Measurements from ENCODE around the gene NPIPA8. TPM values are rescaled to one million over a fixed set of nuclear protein-coding genes. Genes with fewer than 3 reads are reported as not detected.
"Not testable (repeated sequence)": the region's sequence is repeated elsewhere in the genome, so short reads cannot be mapped to it uniquely, and the experiment has no call there.

Gene NPIPA8
- total RNA-seq, 5 donors from 2014 or later (not counting 1 experiment from before 2014, with no cell fraction given), result 0.36 to 2.2 (median 0.48) TPM; not detected in 1

- H3K36me3 ChIP-seq (ENCODE audit: control insufficient read depth in 2 of 2, extremely low read depth in 1 of 2, insufficient read depth in 1 of 2, low read length in 1 of 2); DNase-seq; ATAC-seq (replicated peaks in 1 of 4); H3K27ac Mint-ChIP-seq; H3K9me3 Mint-ChIP-seq; H3K27me3 Mint-ChIP-seq; H3K4me1 ChIP-seq (ENCODE audit: control insufficient read depth in 1 of 2, extremely low read depth in 1 of 2, insufficient read depth in 2 of 2, low read length in 2 of 2); H3K27me3 ChIP-seq (replicated peaks in 1 of 2; ENCODE audit: control insufficient read depth in 2 of 2, extremely low read depth in 1 of 2, insufficient read depth in 2 of 2, low read length in 1 of 2); H3K27ac ChIP-seq (ENCODE audit: low read length); H3K36me3 Mint-ChIP-seq; H3K9me3 ChIP-seq; H3K4me3 ChIP-seq (ENCODE audit: control insufficient read depth in 1 of 2, extremely low read depth in 1 of 2, low read length in 1 of 2); H3K4me1 Mint-ChIP-seq; POLR2A ChIA-PET; H3K4me3 Mint-ChIP-seq; CTCF ChIA-PET: not testable (repeated sequence)
- no CpG with 5 or more reads among the region's 18 CpGs for WGBS (ENCODE audit: insufficient coverage)
Observed at GRCh38 chr16:18344634-18345033, 8.1 kb upstream of the NPIPA8 start.

- H3K27ac Mint-ChIP-seq; H3K9me3 Mint-ChIP-seq; H3K36me3 ChIP-seq (ENCODE audit: control insufficient read depth in 2 of 2, extremely low read depth in 1 of 2, insufficient read depth in 1 of 2, low read length in 1 of 2); H3K4me3 ChIP-seq (ENCODE audit: control insufficient read depth in 1 of 2, extremely low read depth in 1 of 2, low read length in 1 of 2); ATAC-seq (replicated peaks in 1 of 4); POLR2A ChIA-PET; H3K27me3 ChIP-seq (replicated peaks in 1 of 2; ENCODE audit: control insufficient read depth in 2 of 2, extremely low read depth in 1 of 2, insufficient read depth in 2 of 2, low read length in 1 of 2); CTCF ChIA-PET; H3K4me3 Mint-ChIP-seq; H3K4me1 Mint-ChIP-seq; H3K36me3 Mint-ChIP-seq; H3K27ac ChIP-seq (ENCODE audit: low read length); DNase-seq; H3K4me1 ChIP-seq (ENCODE audit: control insufficient read depth in 1 of 2, extremely low read depth in 1 of 2, insufficient read depth in 2 of 2, low read length in 2 of 2); H3K9me3 ChIP-seq; H3K27me3 Mint-ChIP-seq: not testable (repeated sequence)
- WGBS (ENCODE audit: insufficient coverage), result no CpG with 5 or more reads among the region's 1 CpG
Observed at GRCh38 chr16:18341986-18342385, 5.5 kb upstream of the NPIPA8 start.

- POLR2A ChIA-PET; H3K36me3 ChIP-seq (ENCODE audit: control insufficient read depth in 2 of 2, extremely low read depth in 1 of 2, insufficient read depth in 1 of 2, low read length in 1 of 2); H3K4me3 ChIP-seq (ENCODE audit: control insufficient read depth in 1 of 2, extremely low read depth in 1 of 2, low read length in 1 of 2); H3K27me3 ChIP-seq (replicated peaks in 1 of 2; ENCODE audit: control insufficient read depth in 2 of 2, extremely low read depth in 1 of 2, insufficient read depth in 2 of 2, low read length in 1 of 2); H3K27ac ChIP-seq (ENCODE audit: low read length); H3K9me3 Mint-ChIP-seq; H3K27me3 Mint-ChIP-seq; H3K36me3 Mint-ChIP-seq; H3K4me3 Mint-ChIP-seq; CTCF ChIA-PET; H3K9me3 ChIP-seq; H3K4me1 Mint-ChIP-seq; ATAC-seq (replicated peaks in 1 of 4); DNase-seq; H3K27ac Mint-ChIP-seq; H3K4me1 ChIP-seq (ENCODE audit: control insufficient read depth in 1 of 2, extremely low read depth in 1 of 2, insufficient read depth in 2 of 2, low read length in 2 of 2): not testable (repeated sequence)
- WGBS (ENCODE audit: insufficient coverage), result no CpG with 5 or more reads among the region's 28 CpGs
Observed at GRCh38 chr16:18341417-18341960, 5.0 kb upstream of the NPIPA8 start.

- H3K36me3 ChIP-seq (ENCODE audit: control insufficient read depth in 2 of 2, extremely low read depth in 1 of 2, insufficient read depth in 1 of 2, low read length in 1 of 2); H3K4me3 Mint-ChIP-seq; H3K27ac ChIP-seq (ENCODE audit: low read length); H3K4me3 ChIP-seq (ENCODE audit: control insufficient read depth in 1 of 2, extremely low read depth in 1 of 2, low read length in 1 of 2); H3K9me3 ChIP-seq; H3K4me1 Mint-ChIP-seq; H3K27me3 ChIP-seq (replicated peaks in 1 of 2; ENCODE audit: control insufficient read depth in 2 of 2, extremely low read depth in 1 of 2, insufficient read depth in 2 of 2, low read length in 1 of 2); H3K27me3 Mint-ChIP-seq; H3K9me3 Mint-ChIP-seq; CTCF ChIA-PET; DNase-seq; H3K27ac Mint-ChIP-seq; POLR2A ChIA-PET; H3K36me3 Mint-ChIP-seq; ATAC-seq (replicated peaks in 1 of 4); H3K4me1 ChIP-seq (ENCODE audit: control insufficient read depth in 1 of 2, extremely low read depth in 1 of 2, insufficient read depth in 2 of 2, low read length in 2 of 2): not testable (repeated sequence)
- no CpG with 5 or more reads among the region's 24 CpGs for WGBS (ENCODE audit: insufficient coverage)
Observed at GRCh38 chr16:18339210-18339609, 2.7 kb upstream of the NPIPA8 start.

- H3K27me3 ChIP-seq (replicated peaks in 1 of 2; ENCODE audit: control insufficient read depth in 2 of 2, extremely low read depth in 1 of 2, insufficient read depth in 2 of 2, low read length in 1 of 2); DNase-seq; H3K27ac ChIP-seq (ENCODE audit: low read length); H3K36me3 ChIP-seq (ENCODE audit: control insufficient read depth in 2 of 2, extremely low read depth in 1 of 2, insufficient read depth in 1 of 2, low read length in 1 of 2); H3K4me3 ChIP-seq (ENCODE audit: control insufficient read depth in 1 of 2, extremely low read depth in 1 of 2, low read length in 1 of 2); ATAC-seq (replicated peaks in 1 of 4); H3K4me1 ChIP-seq (ENCODE audit: control insufficient read depth in 1 of 2, extremely low read depth in 1 of 2, insufficient read depth in 2 of 2, low read length in 2 of 2); H3K27me3 Mint-ChIP-seq; H3K36me3 Mint-ChIP-seq; CTCF ChIA-PET; POLR2A ChIA-PET; H3K9me3 Mint-ChIP-seq; H3K4me3 Mint-ChIP-seq; H3K27ac Mint-ChIP-seq; H3K9me3 ChIP-seq; H3K4me1 Mint-ChIP-seq: not testable (repeated sequence)
- WGBS (ENCODE audit: insufficient coverage), result no CpG with 5 or more reads among the region's 6 CpGs
Observed at GRCh38 chr16:18311811-18312210, 24.7 kb downstream of the NPIPA8 start.

GRCh38 chr16:18309159-18309558 lies 27.4 kb downstream of the NPIPA8 start:
- CTCF ChIA-PET; H3K4me3 Mint-ChIP-seq; H3K4me1 Mint-ChIP-seq; H3K9me3 ChIP-seq; H3K27ac ChIP-seq (ENCODE audit: low read length); H3K27ac Mint-ChIP-seq; H3K27me3 Mint-ChIP-seq; POLR2A ChIA-PET; H3K9me3 Mint-ChIP-seq; ATAC-seq (replicated peaks in 1 of 4); H3K4me1 ChIP-seq (ENCODE audit: control insufficient read depth in 1 of 2, extremely low read depth in 1 of 2, insufficient read depth in 2 of 2, low read length in 2 of 2); H3K27me3 ChIP-seq (replicated peaks in 1 of 2; ENCODE audit: control insufficient read depth in 2 of 2, extremely low read depth in 1 of 2, insufficient read depth in 2 of 2, low read length in 1 of 2); DNase-seq; H3K4me3 ChIP-seq (ENCODE audit: control insufficient read depth in 1 of 2, extremely low read depth in 1 of 2, low read length in 1 of 2); H3K36me3 ChIP-seq (ENCODE audit: control insufficient read depth in 2 of 2, extremely low read depth in 1 of 2, insufficient read depth in 1 of 2, low read length in 1 of 2); H3K36me3 Mint-ChIP-seq: not testable (repeated sequence)
- no CpG with 5 or more reads among the region's 2 CpGs for WGBS (ENCODE audit: insufficient coverage)

- DNase-seq; H3K27ac ChIP-seq (ENCODE audit: low read length); H3K27me3 ChIP-seq (replicated peaks in 1 of 2; ENCODE audit: control insufficient read depth in 2 of 2, extremely low read depth in 1 of 2, insufficient read depth in 2 of 2, low read length in 1 of 2); ATAC-seq (replicated peaks in 1 of 4); H3K4me3 ChIP-seq (ENCODE audit: control insufficient read depth in 1 of 2, extremely low read depth in 1 of 2, low read length in 1 of 2); H3K27me3 Mint-ChIP-seq; H3K4me1 Mint-ChIP-seq; H3K27ac Mint-ChIP-seq; POLR2A ChIA-PET; H3K4me1 ChIP-seq (ENCODE audit: control insufficient read depth in 1 of 2, extremely low read depth in 1 of 2, insufficient read depth in 2 of 2, low read length in 2 of 2); H3K36me3 ChIP-seq (ENCODE audit: control insufficient read depth in 2 of 2, extremely low read depth in 1 of 2, insufficient read depth in 1 of 2, low read length in 1 of 2); H3K4me3 Mint-ChIP-seq; H3K36me3 Mint-ChIP-seq; H3K9me3 ChIP-seq; CTCF ChIA-PET; H3K9me3 Mint-ChIP-seq: not testable (repeated sequence)
- WGBS (ENCODE audit: insufficient coverage), result no CpG with 5 or more reads among the region's 3 CpGs
Observed at GRCh38 chr16:18307241-18307640, 29.3 kb downstream of the NPIPA8 start.
